HG03095 (cell line): ENCODE measurements around the gene LRP5.
"Not testable (repeated sequence)": the region's sequence is repeated elsewhere in the genome, so short reads cannot be mapped to it uniquely, and the experiment has no call there.

ENCODE experiments used
- ATAC-seq: cut with Tn5 transposase; IDR thresholded peaks from one replicate; pipeline ENCODE4 v1.9.1; 2021; ENCODE audit warnings: moderate library complexity; ENCODE audit not compliant: unreplicated experiment

LRP5 gene

DNA sequence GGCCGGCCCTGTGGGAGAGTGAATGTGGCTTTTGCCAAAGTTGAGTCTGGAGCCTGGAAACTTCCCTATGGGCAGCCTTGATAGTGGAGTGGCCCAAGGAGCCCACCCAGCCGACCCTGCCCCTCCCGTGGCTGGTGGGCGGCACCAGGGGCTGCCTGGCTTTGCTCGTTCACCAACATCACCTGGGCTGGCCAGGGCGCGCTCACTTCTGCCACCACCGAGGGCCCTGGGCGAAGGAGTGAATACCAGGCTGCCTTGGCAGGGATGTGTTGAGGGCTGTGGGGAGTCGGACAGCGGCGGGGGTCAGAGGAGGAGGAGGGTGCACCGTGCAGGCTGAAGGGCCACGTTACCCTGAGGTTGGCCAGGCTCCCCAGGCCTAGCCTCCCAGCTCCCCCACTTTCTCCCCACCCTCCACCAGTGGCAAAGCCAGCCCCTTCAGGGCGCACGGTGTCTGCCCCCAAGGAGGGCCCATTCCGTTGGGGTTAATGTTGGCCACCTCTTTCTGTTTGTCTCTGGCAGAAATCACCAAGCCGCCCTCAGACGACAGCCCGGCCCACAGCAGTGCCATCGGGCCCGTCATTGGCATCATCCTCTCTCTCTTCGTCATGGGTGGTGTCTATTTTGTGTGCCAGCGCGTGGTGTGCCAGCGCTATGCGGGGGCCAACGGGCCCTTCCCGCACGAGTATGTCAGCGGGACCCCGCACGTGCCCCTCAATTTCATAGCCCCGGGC lies 125.7 kb downstream of the LRP5 start:
- no peak for ATAC-seq

DNA sequence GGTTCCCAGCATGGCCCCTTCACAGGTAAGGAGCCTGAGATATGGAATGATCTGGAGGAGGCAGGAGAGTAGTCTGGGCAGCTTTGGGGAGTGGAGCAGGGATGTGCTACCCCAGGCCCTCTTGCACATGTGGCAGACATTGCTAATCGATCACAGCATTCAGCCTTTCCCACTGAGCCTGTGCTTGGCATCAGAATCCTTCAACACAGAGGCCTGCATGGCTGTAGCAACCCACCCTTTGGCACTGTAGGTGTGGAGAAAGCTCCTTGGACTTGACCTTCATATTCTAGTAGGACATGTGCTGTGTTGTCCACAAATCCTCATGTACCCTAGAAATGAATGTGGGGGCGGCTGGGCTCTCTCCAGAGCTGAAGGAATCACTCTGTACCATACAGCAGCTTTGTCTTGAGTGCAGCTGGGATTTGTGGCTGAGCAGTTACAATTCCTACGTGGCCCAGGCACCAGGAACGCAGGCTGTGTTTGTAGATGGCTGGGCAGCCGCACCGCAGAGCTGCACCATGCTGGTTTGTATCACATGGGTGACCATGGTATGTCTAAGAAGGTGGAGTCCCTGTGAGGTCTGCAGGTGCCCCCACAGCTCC lies 126.4 kb downstream of the LRP5 start:
- no peak for ATAC-seq

DNA sequence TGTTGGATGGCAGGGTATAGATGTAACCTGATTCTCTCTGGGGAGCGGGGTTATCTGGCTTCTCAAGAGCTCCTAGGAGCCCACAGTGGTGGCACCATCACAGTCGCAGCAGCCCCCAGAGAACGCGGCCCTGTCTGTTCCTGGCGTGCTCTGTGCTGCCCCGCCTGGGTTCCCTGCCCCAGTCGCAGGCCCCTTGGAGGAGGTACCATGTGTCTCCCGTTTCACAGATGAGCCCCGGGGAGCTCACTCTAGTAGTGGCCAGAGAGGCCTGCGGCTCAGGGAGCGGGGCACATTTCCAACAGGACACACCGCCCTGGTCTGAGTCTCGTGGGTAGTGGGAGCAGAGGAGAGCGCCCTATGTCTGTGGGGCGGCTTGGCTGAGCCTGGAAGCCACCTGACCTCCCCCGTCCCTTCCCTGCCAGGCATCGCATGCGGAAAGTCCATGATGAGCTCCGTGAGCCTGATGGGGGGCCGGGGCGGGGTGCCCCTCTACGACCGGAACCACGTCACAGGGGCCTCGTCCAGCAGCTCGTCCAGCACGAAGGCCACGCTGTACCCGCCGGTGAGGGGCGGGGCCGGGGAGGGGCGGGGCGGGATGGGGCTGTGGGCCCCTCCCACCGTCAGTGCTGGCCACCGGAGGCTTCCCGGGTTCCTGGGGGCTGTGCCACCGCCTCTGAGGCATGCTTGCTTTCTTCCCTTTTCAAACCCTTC lies 127.1 kb downstream of the LRP5 start:
- no peak for ATAC-seq

DNA sequence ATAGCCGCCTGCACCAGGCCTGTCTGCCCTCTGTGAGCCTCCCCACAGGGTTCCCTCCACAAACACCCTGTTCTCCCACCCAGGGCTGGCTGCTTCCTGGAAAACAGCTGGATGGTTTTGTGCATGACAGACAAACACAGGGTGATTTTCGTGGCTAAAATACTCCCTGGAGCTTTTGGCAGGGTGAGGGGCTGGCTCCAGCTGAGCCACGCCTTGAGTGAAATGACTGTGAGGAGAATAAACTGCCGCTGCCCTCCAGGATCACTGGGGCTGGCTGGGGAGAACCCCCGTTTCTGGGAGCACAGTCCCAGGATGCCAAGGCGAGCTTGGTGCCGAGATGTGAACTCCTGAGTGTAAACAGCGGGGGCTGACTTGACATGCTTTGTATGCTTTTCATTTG lies 127.8 kb downstream of the LRP5 start:
- no peak for ATAC-seq

DNA sequence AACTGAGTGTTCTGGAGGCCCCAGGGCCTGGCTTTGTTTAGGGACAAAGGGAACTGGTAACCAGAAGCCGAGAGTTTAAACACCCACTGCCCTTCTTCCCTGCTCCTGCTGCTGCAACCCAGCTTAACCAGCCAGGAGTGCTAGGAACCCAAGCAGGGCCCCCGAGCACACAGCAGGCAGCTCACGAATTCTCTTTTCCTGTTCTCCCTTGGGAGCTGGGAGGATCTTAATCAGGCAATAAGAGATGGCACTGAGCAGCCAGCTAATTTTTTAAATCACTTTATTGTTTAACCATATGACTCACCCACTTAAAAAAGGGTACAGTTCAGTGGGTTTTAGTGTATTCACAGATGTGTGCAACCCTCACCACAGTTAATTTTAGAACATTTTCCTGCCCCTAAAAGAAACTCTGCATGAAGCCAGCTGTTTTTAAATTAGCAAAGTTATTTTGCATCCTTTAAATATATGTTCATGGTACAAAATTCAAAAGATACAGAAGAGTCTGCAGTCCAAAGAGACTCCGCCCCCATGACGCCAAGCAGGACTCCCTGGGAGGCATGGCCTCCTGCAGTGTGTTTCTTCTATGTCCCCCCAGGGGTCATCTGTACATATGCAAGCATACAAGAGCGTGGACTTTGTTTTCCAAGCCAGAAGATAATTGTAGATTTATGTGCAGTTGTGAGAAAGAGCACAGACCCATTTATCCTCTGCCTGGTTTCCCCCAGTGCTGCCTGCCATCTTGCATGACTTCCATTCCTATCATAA lies 129.3 kb downstream of the LRP5 start:
- no peak for ATAC-seq

DNA sequence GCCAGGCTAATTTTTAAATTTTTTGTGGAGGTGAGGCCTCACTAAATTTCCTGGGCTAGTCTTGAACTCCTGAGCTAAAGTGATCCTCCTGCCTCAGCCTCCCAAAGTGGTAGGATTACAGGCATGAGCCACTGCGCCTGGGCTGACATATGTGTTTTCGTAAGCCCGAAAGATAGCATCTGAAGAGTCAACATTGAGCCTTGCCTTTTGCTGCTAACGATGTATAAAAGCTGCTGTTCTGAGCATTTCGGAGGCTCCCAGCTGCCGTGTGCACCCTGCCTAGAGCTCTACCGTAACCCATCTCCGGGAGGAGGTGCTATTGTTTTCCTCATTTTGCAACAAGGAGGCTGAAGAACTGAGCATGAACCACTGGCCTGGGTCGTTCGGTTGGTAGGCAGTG lies 130.0 kb downstream of the LRP5 start:
- ATAC-seq, result no peak

DNA sequence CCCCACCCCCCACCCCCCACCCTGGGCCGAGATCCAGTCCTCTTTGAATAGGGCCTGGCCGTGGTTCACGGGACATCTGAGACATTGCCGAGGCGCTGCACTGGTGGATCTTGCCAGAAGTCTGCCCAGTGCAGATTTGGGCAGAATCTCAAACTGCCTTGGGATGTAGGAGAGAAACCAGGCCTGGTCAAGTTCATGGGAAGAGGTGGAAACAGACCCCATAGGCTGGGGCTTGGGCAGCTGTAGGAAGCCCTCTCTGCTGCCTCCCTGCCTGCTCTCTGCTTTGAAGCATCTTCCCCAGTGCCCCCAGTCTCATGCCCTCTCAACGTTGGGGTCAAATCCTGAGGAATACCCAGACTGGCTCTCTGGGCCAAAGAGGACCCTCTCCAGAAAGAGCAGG lies 132.2 kb downstream of the LRP5 start:
- no peak for ATAC-seq

DNA sequence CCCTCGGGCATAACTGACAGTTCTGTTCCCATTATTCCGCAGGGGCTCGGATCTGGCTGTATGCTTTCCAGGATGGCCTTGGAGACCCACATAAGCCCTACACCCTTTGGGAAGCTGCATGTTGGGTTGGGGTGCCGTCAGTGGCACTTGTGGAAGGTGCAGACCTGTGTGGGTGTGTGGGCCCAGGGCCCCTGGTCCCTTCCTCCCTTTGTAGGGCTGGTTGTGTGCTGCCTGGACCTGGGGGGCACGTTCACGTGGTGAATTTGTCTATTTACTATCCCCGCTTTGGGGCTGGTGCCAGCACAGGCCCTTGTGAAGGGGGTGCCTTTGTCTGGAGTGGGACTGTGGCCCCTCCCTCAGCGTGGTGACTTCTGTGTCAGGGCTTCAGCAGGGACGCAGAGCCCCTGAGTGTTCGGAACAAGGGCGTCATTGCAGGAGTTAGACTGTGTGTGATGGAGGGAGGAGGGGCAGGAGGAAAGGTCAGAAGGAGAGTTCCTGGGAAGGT lies 133.2 kb downstream of the LRP5 start:
- no peak for ATAC-seq

DNA sequence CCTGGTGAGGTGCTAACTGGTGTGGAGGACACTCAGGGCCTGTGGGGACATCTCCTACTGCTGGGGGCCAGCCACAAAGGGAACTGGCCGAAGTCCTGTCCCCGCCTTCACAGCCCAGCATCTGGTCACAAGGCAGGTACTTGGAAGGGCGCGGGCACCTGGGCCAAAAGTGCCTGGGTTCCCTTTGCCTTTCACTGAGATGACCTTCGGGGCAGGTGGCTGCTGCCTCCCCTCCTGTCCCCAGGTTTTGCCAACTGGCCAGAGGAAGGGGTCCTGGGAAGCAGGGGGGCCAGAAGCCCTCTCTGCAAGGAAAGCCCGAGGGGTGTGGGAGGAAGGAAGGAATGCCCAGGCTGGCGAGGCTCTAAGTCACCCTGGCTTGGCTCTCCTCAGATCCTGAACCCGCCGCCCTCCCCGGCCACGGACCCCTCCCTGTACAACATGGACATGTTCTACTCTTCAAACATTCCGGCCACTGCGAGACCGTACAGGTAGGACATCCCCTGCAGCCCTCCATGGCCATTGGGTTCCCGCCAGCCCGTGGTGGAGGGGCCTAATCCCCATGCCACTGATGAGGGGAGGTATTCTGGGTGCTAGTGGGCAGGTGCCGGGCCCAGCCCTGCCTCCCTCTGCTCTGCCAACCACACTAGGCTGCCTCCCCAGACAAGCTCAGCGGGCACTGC lies 133.8 kb downstream of the LRP5 start:
- no peak for ATAC-seq

DNA sequence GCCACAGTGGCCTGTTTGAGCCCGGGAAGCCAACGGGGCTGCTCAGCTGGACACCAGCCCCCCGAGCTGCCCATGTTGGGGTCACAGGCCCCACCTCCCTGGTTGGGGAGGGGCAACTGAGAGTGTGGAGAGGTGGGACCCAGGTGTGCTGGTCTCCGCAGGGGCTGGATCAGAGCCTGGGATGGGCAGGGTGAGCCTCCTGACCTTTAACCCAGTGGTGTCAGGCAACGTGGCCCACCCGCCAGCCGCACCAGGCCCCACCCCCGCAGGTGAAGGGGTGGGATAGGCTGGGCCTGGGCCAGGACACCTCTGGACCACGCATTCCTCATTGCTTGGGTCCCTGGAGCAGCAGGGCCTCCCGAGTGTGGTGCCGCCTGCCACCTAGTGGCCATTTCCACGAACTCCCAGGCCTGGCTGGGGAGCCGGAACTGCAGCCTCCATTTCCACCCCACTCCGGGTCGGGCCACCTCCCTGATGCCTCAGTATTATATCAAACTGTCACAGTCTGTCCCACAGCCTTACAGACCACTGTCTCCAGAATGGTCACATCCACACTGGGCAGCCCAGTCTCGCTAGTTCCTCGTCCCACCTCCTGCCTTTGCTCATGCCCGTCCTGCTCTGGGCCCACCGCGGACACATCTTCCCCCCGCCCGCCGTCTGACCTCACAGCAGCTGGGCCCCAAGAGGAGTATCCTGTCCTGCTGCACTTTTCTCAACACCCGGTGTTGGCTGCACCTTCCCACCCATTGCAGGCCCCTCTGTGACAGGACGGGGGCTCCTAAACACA lies 134.8 kb downstream of the LRP5 start:
- no peak for ATAC-seq

DNA sequence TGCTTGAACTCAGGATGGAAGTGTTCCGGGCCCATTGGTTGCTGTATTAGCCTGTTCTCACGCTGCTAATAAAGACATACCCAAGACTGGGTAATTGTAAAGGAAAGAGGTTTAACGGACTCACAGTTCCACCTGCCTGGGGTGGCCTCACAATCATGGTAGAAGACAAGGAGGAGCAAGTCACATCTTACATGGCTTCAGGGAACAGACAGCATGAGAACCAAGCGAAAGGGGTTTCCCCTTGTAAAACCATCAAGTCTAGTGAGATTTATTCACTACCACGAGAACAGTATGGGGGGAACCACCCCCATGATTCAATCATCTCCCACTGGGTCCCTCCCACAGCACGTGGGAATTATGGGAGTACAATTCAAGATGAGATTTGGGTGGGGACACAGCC lies 135.5 kb downstream of the LRP5 start:
- ATAC-seq, result not testable (repeated sequence)

DNA sequence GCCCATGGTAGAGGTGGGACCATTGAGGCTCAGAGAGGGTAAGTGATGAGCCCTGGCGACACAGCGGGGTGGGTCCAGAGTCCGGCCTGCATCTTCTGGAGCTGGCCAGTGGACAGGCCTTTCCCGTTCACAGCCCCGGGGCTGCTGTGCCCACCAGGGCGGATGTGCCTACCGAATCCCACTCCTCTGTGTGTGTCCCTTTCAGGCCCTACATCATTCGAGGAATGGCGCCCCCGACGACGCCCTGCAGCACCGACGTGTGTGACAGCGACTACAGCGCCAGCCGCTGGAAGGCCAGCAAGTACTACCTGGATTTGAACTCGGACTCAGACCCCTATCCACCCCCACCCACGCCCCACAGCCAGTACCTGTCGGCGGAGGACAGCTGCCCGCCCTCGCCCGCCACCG lies 136.2 kb downstream of the LRP5 start:
- ATAC-seq, result no peak

DNA sequence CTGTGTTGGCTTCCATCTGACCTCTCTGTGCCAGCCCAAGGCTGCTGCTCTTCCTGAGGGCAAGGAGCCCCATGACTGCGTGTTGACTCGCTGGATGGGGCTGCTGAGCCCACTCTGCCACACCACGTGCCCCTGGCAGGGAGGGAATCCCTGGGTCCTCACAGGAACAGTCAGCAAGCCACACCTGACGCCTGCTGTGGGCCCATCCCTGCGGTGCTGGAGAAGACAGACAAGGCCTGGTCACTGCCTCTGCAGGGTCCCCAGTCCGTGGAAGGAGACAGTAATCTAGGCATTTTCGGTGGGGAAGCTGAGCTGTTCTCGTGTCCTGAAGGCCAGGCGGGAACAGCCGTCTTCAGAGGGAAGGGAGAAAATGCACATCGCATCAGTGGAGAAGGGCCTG lies 137.6 kb downstream of the LRP5 start:
- ATAC-seq, result no peak

DNA sequence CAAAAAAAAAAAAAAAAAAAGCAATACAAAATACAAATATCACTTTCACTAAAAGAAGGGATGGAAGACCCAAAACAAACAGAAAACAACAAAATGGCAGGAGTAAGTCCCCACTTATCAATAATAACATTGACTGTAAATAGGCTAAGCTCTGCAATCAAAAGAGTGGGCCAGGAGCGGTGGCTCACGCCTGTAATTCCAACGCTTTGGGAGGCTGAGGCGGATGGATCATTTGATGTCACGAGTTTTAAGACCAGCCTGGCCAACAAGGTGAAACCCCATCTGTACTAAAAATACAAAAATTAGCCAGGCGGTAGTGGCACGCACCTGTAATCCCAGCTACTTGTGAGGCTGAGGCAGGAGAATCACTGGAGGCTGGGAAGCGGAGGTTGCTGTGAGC lies 138.3 kb downstream of the LRP5 start:
- ATAC-seq, result no peak

DNA sequence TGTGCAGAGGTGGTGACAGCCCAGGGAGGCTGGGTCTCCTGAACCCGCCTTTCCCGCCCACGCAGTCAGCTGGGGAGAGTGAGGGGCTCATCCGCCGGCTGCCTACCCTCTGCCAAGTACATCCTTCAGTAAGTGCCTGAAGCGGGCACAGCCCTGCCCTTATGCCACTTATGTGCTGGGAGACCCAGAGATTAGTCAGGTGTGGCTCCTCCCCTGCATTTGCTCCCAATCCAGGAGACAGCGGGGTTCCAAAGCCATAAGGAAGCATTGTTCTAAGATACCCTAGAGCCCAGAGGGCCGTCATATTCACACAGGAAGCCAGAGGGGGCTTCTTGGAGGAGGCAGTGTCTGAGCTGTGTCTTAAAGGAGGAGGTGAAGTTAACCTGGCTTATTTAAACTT lies 142.4 kb downstream of the LRP5 start:
- no peak for ATAC-seq

DNA sequence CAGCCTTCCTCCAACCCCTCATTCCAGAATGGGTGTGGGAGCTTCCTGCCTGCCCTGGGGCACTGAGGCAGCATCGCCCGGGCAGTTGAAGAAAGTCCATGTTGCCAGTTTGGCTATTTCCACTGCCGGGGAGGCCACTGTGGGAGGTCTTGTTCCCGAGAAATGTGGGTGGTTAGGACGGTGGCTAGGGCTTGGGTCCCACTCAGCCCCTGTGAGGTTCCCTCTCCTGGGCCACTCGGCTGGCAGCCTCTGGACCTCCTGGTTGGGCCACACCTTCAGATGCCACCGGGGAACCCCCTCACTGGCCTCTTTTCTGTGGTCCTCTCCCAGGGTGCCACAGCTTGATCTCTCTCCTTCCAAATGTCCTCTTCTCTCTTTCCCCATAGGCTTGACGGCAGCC lies 143.1 kb downstream of the LRP5 start:
- no peak for ATAC-seq

DNA sequence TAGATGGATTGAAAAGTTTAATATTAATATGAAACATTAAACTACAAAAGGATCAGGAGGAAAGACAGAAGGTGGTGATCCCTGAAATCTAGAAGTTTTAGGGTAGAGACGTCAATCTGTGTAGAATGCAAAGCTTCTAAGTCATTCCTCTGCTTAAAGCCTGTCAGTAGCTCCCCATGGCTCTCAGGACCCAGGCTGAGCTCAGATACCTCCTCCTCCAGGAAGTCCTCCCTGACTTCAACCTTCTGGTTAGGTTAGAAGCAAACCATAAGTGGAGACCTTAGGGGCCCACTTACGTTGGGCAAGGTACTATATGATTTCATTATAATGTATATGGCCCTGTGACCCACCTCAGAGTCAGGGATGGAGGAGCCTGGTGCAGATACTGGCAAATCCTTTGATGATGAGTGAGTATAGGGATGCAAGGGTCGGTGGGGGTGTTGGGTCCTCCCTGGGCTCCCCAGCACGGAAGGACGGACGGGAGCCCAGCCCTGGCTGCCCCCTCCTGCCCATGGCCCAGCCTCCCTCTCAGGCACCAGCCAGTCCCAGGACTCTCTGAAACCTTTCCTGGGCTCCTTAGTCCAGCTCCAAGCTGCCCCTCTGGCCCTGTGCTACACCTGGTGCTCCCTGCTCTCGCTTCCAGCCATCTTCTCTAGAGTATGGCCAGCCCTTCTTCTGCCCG lies 145.0 kb downstream of the LRP5 start:
- no peak for ATAC-seq

DNA sequence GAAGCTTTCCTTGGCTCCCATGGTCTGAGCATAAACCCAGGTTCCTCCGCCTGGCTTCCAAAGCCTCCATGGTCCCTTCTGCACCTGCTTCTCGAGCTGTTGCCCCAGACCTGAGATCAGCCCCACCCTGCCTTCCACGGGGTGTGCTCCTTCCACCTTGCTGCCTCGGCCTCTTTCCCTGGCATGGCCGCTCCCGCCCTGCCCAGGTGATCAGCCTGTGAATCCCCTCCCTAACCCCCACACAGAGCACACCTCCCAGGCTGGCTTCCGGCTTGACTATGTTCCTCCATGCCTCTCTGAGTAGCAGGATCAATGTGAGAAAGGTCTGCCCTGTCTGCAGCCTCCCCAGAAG lies 145.5 kb downstream of the LRP5 start:
- no peak for ATAC-seq

DNA sequence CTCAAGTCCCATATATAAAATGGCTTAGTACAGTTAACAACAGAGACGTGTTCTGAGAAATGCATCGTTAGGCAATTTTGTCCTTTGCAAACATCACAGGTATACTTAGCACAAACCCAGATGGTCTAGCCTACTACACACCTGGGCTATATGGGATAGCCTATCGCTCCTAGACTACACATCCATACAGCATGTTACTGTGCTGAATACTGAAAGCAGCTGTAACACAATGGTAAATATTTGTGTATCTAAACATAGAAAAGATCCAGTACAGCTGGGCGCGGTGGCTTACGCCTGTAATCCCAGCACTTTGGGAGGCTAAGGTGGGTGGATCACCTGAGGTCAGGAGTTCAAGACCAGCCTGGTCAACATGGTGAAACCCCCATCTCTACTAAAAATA lies 145.9 kb downstream of the LRP5 start:
- not testable (repeated sequence) for ATAC-seq
